ENCODE data around the gene AFTPH. TPM values are rescaled to one million over a fixed set of nuclear protein-coding genes. Genes with fewer than 3 reads are reported as not detected.

Gene AFTPH
- total RNA-seq, 1 donor from 2014 or later, result 32.2 TPM

DNA sequence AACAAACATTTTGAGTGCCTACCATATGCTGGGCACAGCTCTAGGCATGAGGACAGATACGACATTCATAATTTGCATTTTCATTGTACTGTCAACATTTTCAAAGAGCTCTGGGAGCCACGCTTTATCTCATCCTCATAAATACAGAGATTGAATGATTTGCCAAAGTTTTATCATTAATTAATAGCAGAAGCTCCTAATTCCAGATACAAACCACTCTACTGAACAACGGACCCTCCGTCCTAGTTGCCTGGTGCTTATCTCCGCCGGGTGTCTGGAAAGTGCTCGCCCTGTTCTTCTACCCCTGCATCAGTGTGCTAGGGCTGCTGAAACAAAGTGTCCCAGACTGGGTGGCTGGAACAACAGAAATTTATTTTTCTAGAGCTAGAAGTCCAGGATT lies 105.7 kb downstream of the AFTPH start:
- H3K4me3 Mint-ChIP-seq, result no peak overlapping the region
- Histone ChIP-seq H3F3A (ENCODE audit: low read depth) (peaks cover 28% of the 10 kb centered on the region), H3K27me3 (no peaks in the 10 kb centered on the region), H3K4me3 (no peak overlapping the region), H3K4me1 (peaks cover 56% of the 10 kb centered on the region), H3K9ac (no peak overlapping the region), H3K27ac (no peak overlapping the region), H3K36me3 (peaks cover under 1% of the 10 kb centered on the region), H3K9me3 (ENCODE audit: low read depth) (no peaks in the 10 kb centered on the region), H3K79me2 (ENCODE audit: low read depth) (peaks cover 20% of the 10 kb centered on the region), H4K20me1 (ENCODE audit: low read depth) (peaks cover 11% of the 10 kb centered on the region), H3K4me2 (no peak overlapping the region), H2AFZ (replicated peaks) (no peak overlapping the region)
- peaks cover 4% of the 10 kb centered on the region for H3K27me3 Mint-ChIP-seq (ENCODE audit: insufficient read depth, low read depth)
- no peak overlapping the region for H3K27ac Mint-ChIP-seq
- peaks cover 10% of the 10 kb centered on the region for H3K36me3 Mint-ChIP-seq
- no peak for DNase-seq (ENCODE audit: low spot score)
- H3K4me1 Mint-ChIP-seq, result peaks cover 73% of the 10 kb centered on the region
- no peaks in the 10 kb centered on the region for H3K9me3 Mint-ChIP-seq
- TF ChIP-seq EZH2phosphoT487 (IDR thresholded peaks at IDR 0.05), result no peak
- no peak for TF ChIP-seq EZH2 (IDR thresholded peaks at IDR 0.05)
- TF ChIP-seq, protein P1, sequence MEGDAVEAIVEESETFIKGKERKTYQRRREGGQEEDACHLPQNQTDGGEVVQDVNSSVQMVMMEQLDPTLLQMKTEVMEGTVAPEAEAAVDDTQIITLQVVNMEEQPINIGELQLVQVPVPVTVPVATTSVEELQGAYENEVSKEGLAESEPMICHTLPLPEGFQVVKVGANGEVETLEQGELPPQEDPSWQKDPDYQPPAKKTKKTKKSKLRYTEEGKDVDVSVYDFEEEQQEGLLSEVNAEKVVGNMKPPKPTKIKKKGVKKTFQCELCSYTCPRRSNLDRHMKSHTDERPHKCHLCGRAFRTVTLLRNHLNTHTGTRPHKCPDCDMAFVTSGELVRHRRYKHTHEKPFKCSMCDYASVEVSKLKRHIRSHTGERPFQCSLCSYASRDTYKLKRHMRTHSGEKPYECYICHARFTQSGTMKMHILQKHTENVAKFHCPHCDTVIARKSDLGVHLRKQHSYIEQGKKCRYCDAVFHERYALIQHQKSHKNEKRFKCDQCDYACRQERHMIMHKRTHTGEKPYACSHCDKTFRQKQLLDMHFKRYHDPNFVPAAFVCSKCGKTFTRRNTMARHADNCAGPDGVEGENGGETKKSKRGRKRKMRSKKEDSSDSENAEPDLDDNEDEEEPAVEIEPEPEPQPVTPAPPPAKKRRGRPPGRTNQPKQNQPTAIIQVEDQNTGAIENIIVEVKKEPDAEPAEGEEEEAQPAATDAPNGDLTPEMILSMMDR (IDR thresholded peaks at IDR 0.05), result no peak

- Mint-ChIP-seq H3K4me3 (peak overlapping the region; percentile 25), H3K9me3 (no peaks in the 10 kb centered on the region), H3K4me1 (peaks cover 73% of the 10 kb centered on the region), H3K27ac (peak overlapping the region; percentile 90), H3K27me3 (ENCODE audit: insufficient read depth, low read depth) (no peaks in the 10 kb centered on the region), H3K36me3 (peaks cover 13% of the 10 kb centered on the region)
- DNase-seq (ENCODE audit: low spot score), result no peak
- H3F3A ChIP-seq (ENCODE audit: low read depth), result peaks cover 28% of the 10 kb centered on the region
- H4K20me1 ChIP-seq (ENCODE audit: low read depth), result peaks cover 14% of the 10 kb centered on the region
- no peak overlapping the region for H3K27ac ChIP-seq
- no peak overlapping the region for H3K4me2 ChIP-seq
- TF ChIP-seq, protein P1 (IDR thresholded peaks at IDR 0.05), result no peak
- TF ChIP-seq EZH2 (IDR thresholded peaks at IDR 0.05) (no peak), EZH2phosphoT487 (IDR thresholded peaks at IDR 0.05) (no peak)
- H3K9me3 ChIP-seq (ENCODE audit: low read depth), result no peaks in the 10 kb centered on the region
- H2AFZ ChIP-seq (replicated peaks), result no peak overlapping the region
- no peaks in the 10 kb centered on the region for H3K27me3 ChIP-seq
- no peak overlapping the region for H3K4me3 ChIP-seq
- peaks cover 50% of the 10 kb centered on the region for H3K4me1 ChIP-seq
- peaks cover 5% of the 10 kb centered on the region for H3K36me3 ChIP-seq
- H3K9ac ChIP-seq, result no peak overlapping the region
- peaks cover 20% of the 10 kb centered on the region for H3K79me2 ChIP-seq (ENCODE audit: low read depth)
These were observed 106.6 kb downstream of the AFTPH start for GRCh38 chr2:64630752-64631151.

DNA sequence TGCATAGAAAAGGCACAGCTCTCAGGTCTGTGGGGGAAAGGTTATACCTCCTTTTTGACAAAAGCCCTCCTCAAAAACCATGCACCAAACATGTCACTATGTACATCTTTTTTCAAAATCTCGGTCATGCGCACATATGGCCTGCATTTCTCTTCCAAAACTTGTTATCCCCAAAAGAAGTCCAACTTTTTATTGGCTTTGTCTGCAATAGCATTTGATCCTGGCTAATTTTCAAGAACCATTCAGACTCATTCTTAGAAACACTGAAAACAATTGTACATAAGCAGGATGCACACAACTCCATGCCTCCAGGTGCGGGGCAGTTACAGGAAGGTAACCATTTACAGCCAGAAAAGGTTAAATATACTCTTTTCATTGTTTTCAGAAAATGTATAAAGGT lies 107.6 kb downstream of the AFTPH start:
- TF ChIP-seq, protein P1 (IDR thresholded peaks at IDR 0.05), result no peak
- TF ChIP-seq EZH2phosphoT487 (IDR thresholded peaks at IDR 0.05), result no peak
- TF ChIP-seq EZH2 (IDR thresholded peaks at IDR 0.05), result no peak
- H3K36me3 ChIP-seq, result peaks cover 5% of the 10 kb centered on the region
- Mint-ChIP-seq H3K4me1 (peaks cover 70% of the 10 kb centered on the region), H3K4me3 (no peak overlapping the region), H3K9me3 (no peaks in the 10 kb centered on the region), H3K27ac (no peak overlapping the region), H3K27me3 (ENCODE audit: insufficient read depth, low read depth) (peaks cover 3% of the 10 kb centered on the region), H3K36me3 (peaks cover 20% of the 10 kb centered on the region)
- H3F3A ChIP-seq (ENCODE audit: low read depth), result peaks cover 27% of the 10 kb centered on the region
- H3K4me1 ChIP-seq, result peaks cover 40% of the 10 kb centered on the region
- DNase-seq (ENCODE audit: low spot score), result no peak
- H3K9me3 ChIP-seq (ENCODE audit: low read depth), result no peaks in the 10 kb centered on the region
- H2AFZ ChIP-seq (replicated peaks), result no peak overlapping the region
- no peak overlapping the region for H3K27ac ChIP-seq
- peaks cover 15% of the 10 kb centered on the region for H4K20me1 ChIP-seq (ENCODE audit: low read depth)
- no peaks in the 10 kb centered on the region for H3K27me3 ChIP-seq
- no peak overlapping the region for H3K4me3 ChIP-seq
- no peak overlapping the region for H3K9ac ChIP-seq
- H3K79me2 ChIP-seq (ENCODE audit: low read depth), result peaks cover 23% of the 10 kb centered on the region
- no peak overlapping the region for H3K4me2 ChIP-seq
